ENCODE results near the gene SYNE4.

SYNE4 gene

GRCh38 chr19:36054119-36054732 is 45.6 kb upstream of the SYNE4 start, which contains the start of gene THAP8 (continued):
- peak; percentile 99 for TF ChIP-seq PATZ1 (tag by site-specific recombination; IDR thresholded peaks at IDR 0.05)
- no peak for TF ChIP-seq GLI4 (tag by site-specific recombination; IDR thresholded peaks at IDR 0.05)
- TF ChIP-seq ZNF19 (tag by site-specific recombination; IDR thresholded peaks at IDR 0.05; ENCODE audit: low read depth): no peak
- TF ChIP-seq ZNF175 (tag by site-specific recombination; IDR thresholded peaks at IDR 0.05): no peak
- peak; percentile 94 for TF ChIP-seq SP2 (tag by site-specific recombination; IDR thresholded peaks at IDR 0.05)
- TF ChIP-seq ZNF18 (tag by site-specific recombination; IDR thresholded peaks at IDR 0.05): no peak
- TF ChIP-seq ZNF449 (tag by site-specific recombination; IDR thresholded peaks at IDR 0.05): peak; percentile 36; the same call in 1 of the 2 replicates
- peak; percentile 98 for TF ChIP-seq SCRT2 (tag by site-specific recombination; IDR thresholded peaks at IDR 0.05)
- no peak for TF ChIP-seq ZNF362 (tag by site-specific recombination; IDR thresholded peaks at IDR 0.05)
- TF ChIP-seq SP7 (tag by site-specific recombination; IDR thresholded peaks at IDR 0.05): peak; percentile 95
- TF ChIP-seq ZNF704 (tag by site-specific recombination; IDR thresholded peaks at IDR 0.05): no peak
- TF ChIP-seq ZNF324 (tag by site-specific recombination; IDR thresholded peaks at IDR 0.05): no peak; the same call in none of the 2 replicates
- peak; percentile 95 for TF ChIP-seq ZNF561 (tag by site-specific recombination; IDR thresholded peaks at IDR 0.05; ENCODE audit: borderline replicate concordance)
- TF ChIP-seq ZNF335 (tag by site-specific recombination; conservative IDR thresholded peaks at IDR 0.05): peak; percentile 99
- peak; percentile 90 for TF ChIP-seq KLF7 (tag by site-specific recombination; IDR thresholded peaks at IDR 0.05; ENCODE audit: borderline replicate concordance)
- TF ChIP-seq ZBTB6 (tag by site-specific recombination; IDR thresholded peaks at IDR 0.05): peak; percentile 22; the same call in 1 of the 2 replicates
- no peak for TF ChIP-seq ZNF214 (tag by site-specific recombination; IDR thresholded peaks at IDR 0.05; ENCODE audit: borderline replicate concordance)
- peak; percentile 40; the same call in 1 of the 2 replicates for TF ChIP-seq ZSCAN4 (tag by site-specific recombination; IDR thresholded peaks at IDR 0.05)
- TF ChIP-seq SCRT1 (tag by site-specific recombination; IDR thresholded peaks at IDR 0.05; ENCODE audit: borderline replicate concordance): peak; percentile 94
- no peak for TF ChIP-seq ZNF311 (tag by site-specific recombination; IDR thresholded peaks at IDR 0.05; ENCODE audit: borderline replicate concordance)
- TF ChIP-seq RBAK (tag by site-specific recombination; IDR thresholded peaks at IDR 0.05): no peak
- TF ChIP-seq PRDM10 (tag by site-specific recombination; IDR thresholded peaks at IDR 0.05): peak; percentile 98
- TF ChIP-seq ZFHX2 (tag by site-specific recombination; conservative IDR thresholded peaks at IDR 0.05): no peak; the same call in none of the 2 replicates
- peak; percentile 79; the same call in 1 of the 2 replicates for TF ChIP-seq ZNF785 (tag by site-specific recombination; IDR thresholded peaks at IDR 0.05)
- no peak for TF ChIP-seq ZNF555 (tag by site-specific recombination; conservative IDR thresholded peaks at IDR 0.05)

All from HEK293 (cell line).